ENCODE data around the gene SFMBT1. TPM values are rescaled to one million over a fixed set of nuclear protein-coding genes. Genes with fewer than 3 reads are reported as not detected.

Gene SFMBT1
- total and polyA plus RNA-seq, 4 donors = 4.4 to 17.8 (median 10.4) TPM

DNA sequence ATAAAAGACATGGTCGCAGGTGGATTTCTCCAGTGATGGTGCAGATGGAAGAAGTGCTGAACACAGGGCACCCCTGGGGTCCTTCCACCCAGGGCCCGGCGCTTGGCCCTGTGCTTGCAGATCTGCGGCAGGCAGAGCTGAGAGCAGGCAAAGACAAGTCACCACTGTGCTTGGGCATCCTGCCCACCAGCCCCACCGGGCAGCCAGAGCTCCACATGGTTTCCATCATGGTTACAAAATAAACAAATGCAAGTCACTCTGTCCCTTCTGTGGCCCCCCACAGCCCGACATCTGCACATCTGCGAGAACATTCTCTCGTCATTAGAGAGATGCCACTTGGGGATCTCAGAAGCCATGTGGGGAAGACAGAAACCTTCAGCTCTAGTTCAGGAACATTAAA is 37.6 kb upstream of the SFMBT1 start (continued):
- TF ChIP-seq, protein P1, sequence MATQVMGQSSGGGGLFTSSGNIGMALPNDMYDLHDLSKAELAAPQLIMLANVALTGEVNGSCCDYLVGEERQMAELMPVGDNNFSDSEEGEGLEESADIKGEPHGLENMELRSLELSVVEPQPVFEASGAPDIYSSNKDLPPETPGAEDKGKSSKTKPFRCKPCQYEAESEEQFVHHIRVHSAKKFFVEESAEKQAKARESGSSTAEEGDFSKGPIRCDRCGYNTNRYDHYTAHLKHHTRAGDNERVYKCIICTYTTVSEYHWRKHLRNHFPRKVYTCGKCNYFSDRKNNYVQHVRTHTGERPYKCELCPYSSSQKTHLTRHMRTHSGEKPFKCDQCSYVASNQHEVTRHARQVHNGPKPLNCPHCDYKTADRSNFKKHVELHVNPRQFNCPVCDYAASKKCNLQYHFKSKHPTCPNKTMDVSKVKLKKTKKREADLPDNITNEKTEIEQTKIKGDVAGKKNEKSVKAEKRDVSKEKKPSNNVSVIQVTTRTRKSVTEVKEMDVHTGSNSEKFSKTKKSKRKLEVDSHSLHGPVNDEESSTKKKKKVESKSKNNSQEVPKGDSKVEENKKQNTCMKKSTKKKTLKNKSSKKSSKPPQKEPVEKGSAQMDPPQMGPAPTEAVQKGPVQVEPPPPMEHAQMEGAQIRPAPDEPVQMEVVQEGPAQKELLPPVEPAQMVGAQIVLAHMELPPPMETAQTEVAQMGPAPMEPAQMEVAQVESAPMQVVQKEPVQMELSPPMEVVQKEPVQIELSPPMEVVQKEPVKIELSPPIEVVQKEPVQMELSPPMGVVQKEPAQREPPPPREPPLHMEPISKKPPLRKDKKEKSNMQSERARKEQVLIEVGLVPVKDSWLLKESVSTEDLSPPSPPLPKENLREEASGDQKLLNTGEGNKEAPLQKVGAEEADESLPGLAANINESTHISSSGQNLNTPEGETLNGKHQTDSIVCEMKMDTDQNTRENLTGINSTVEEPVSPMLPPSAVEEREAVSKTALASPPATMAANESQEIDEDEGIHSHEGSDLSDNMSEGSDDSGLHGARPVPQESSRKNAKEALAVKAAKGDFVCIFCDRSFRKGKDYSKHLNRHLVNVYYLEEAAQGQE (IDR thresholded peaks at IDR 0.05) = no peak
- no peak for TF ChIP-seq HNF4A (conservative IDR thresholded peaks at IDR 0.05)
- TF ChIP-seq FOXA2 (IDR thresholded peaks at IDR 0.05) = no peak
- no peak for TF ChIP-seq YY1 (IDR thresholded peaks at IDR 0.05)
- TF ChIP-seq RXRA (IDR thresholded peaks at IDR 0.05) = no peak
- TF ChIP-seq NR2F2 (IDR thresholded peaks at IDR 0.05) = no peak

DNA sequence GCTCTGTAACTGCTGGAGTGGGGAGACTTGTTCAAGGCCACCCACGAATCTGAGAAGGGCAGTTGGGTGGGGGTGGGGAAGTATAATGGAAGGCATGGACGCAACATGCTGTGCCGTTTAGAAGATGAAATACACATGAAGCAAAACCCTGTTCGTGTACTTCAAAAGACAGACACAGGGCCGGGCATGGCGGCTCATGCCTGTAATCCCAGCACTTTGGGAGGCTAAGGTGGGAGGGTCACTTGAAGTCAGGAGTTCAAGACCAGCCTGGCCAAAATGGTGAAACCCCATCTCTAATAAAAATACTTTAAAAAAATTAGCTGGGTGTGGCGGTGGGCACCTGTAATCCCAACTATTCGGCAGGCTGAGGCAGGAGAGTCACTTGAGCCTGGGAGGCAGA is 36.9 kb upstream of the SFMBT1 start:
- H3K36me3 ChIP-seq (ENCODE audit: control insufficient read depth in 4 of 4, insufficient read depth in 3 of 4, low read depth in 1 of 4, low read length in 3 of 4) = no peaks in the 10 kb centered on the region
- no peaks in the 10 kb centered on the region for H3K27me3 ChIP-seq (ENCODE audit: control insufficient read depth in 4 of 4, insufficient read depth in 4 of 4, low read length in 3 of 4)
- peaks cover 2 to 10% (median 8%) of the 10 kb centered on the region in 4 donors for H3K4me1 ChIP-seq (ENCODE audit: control insufficient read depth in 4 of 4, insufficient read depth in 4 of 4, low read length in 3 of 4)
- no peak overlapping the region for H3K9ac ChIP-seq (ENCODE audit: low read depth in 1 of 2, low read length in 2 of 2)
- no peaks in the 10 kb centered on the region for H3K9me3 ChIP-seq (ENCODE audit: control insufficient read depth in 4 of 4, low read length in 3 of 4)
- no peak for TF ChIP-seq TAF1 (conservative IDR thresholded peaks at IDR 0.05)
- no peak for TF ChIP-seq JUND (IDR thresholded peaks at IDR 0.05)
- TF ChIP-seq, protein P2, sequence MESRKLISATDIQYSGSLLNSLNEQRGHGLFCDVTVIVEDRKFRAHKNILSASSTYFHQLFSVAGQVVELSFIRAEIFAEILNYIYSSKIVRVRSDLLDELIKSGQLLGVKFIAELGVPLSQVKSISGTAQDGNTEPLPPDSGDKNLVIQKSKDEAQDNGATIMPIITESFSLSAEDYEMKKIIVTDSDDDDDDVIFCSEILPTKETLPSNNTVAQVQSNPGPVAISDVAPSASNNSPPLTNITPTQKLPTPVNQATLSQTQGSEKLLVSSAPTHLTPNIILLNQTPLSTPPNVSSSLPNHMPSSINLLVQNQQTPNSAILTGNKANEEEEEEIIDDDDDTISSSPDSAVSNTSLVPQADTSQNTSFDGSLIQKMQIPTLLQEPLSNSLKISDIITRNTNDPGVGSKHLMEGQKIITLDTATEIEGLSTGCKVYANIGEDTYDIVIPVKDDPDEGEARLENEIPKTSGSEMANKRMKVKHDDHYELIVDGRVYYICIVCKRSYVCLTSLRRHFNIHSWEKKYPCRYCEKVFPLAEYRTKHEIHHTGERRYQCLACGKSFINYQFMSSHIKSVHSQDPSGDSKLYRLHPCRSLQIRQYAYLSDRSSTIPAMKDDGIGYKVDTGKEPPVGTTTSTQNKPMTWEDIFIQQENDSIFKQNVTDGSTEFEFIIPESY (IDR thresholded peaks at IDR 0.05) = no peak
- TF ChIP-seq YY1 (IDR thresholded peaks at IDR 0.05) = no peak
- no peak for TF ChIP-seq RXRA (IDR thresholded peaks at IDR 0.05)
- no peak for TF ChIP-seq EGR1 (IDR thresholded peaks at IDR 0.05; ENCODE audit: low read depth in 2 of 2)
- TF ChIP-seq, protein P1 (IDR thresholded peaks at IDR 0.05) = no peak
- TF ChIP-seq SP1 (IDR thresholded peaks at IDR 0.05) = no peak
- TF ChIP-seq FOXA2 (IDR thresholded peaks at IDR 0.05) = no peak
- TF ChIP-seq, protein P3, sequence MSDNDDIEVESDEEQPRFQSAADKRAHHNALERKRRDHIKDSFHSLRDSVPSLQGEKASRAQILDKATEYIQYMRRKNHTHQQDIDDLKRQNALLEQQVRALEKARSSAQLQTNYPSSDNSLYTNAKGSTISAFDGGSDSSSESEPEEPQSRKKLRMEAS (IDR thresholded peaks at IDR 0.05) = no peak
- TF ChIP-seq, protein P4, sequence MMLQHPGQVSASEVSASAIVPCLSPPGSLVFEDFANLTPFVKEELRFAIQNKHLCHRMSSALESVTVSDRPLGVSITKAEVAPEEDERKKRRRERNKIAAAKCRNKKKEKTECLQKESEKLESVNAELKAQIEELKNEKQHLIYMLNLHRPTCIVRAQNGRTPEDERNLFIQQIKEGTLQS (IDR thresholded peaks at IDR 0.05) = no peak
- H3K27ac ChIP-seq (ENCODE audit: low read depth in 1 of 2, low read length in 2 of 2) = no peak overlapping the region
- no peak overlapping the region for H3K4me3 ChIP-seq (ENCODE audit: low read depth in 1 of 3, low read length in 3 of 3)
- 80% methylated on average over 8 of the region's 8 CpGs for WGBS
- DNase-seq (ENCODE audit: low spot score) = no peak

Measured in liver (tissue), 9 donors.